GM10266 (cell line): Measurements from ENCODE around the gene DSTYK.
"Not testable (repeated sequence)": the region's sequence is repeated elsewhere in the genome, so short reads cannot be mapped to it uniquely, and the experiment has no call there.

Experiments used
- DNase-seq: peaks from one replicate; pipeline ENCODE4 v3.0.0; 2012; ENCODE audit errors: extremely low spot score
- TF ChIP-seq, protein P1 (sequence below): IDR thresholded peaks from 2 replicates; pipeline ENCODE4 v1.5.1; 2012; ENCODE audit warnings: mild to moderate bottlenecking, low read depth; ENCODE audit not compliant: control insufficient read depth, insufficient read depth; ENCODE audit errors: missing control alignments

Gene DSTYK

DNA sequence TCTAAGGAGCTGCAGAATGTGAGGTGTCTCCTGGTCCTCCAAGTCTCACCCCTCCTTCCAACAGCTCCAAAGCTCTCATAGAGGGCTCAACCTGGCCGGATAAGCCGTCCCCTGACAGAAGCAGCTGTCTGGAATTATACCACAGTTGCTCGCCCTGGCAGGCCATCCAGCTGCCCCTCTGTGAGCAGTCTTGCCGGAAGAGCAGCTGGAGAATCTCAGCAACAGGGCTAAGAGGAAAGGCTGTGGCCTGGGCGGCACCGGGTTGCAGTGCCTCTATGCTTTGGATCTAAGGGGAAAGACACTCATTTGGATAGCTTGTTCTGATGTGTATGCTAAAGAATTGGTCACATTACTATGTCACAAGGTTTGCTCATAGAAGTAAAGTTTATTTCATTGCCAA is 28.6 kb upstream of the DSTYK start:
- TF ChIP-seq, protein P1, sequence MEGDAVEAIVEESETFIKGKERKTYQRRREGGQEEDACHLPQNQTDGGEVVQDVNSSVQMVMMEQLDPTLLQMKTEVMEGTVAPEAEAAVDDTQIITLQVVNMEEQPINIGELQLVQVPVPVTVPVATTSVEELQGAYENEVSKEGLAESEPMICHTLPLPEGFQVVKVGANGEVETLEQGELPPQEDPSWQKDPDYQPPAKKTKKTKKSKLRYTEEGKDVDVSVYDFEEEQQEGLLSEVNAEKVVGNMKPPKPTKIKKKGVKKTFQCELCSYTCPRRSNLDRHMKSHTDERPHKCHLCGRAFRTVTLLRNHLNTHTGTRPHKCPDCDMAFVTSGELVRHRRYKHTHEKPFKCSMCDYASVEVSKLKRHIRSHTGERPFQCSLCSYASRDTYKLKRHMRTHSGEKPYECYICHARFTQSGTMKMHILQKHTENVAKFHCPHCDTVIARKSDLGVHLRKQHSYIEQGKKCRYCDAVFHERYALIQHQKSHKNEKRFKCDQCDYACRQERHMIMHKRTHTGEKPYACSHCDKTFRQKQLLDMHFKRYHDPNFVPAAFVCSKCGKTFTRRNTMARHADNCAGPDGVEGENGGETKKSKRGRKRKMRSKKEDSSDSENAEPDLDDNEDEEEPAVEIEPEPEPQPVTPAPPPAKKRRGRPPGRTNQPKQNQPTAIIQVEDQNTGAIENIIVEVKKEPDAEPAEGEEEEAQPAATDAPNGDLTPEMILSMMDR, result no peak
- DNase-seq, result no peak

- TF ChIP-seq, protein P1, result no peak
- DNase-seq, result no peak
Observed at GRCh38 chr1:205239078-205239477, 27.6 kb upstream of the DSTYK start.

DNA sequence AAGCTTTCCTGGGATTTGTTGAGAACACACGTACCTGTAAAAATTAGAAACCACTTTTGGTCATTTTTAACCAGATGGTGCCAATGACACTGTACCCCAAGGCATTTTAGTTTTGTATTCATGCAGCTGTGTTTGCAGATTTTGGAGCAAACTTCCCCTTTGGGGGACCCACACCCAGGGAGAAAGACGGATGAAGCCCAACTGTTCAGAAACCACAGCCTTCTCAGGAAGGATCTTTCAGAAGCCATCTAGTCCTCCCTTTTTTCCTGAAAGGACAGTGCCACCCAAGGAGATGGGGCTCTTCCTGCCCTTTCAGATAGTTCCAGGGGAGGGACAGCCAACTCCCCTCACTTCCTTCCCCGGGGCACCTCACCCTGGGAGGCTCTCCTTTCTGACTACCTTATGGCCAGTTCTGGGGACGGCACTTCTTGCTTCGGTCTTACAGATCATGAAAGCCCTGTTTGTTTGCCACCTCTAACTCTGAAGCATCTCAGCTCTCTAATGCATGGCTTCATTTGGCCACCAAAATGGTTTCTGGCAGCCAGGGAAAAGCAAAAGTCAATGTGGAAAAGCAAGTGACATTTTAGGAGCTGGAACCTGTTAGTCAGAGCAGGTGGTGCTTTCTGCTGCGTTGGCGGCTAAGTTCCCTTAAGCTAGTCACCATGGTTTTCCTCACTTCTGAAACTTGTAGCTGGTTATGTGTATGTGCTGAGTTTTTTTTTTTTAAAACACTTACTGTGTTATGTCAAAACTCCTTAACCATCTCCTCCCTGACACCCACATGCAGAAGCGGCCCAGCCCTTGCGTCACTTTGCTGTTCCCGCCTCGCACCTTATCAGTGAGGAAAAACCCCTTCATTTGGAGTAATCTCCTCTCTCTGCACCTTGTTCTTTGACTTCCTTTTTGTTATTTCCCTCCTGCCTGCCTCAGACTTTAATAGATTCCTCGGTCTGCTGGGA is 26.3 kb upstream of the DSTYK start:
- DNase-seq, result peak; percentile 65
- TF ChIP-seq, protein P1, result no peak

GRCh38 chr1:205236951-205237475 is 25.5 kb upstream of the DSTYK start:
- DNase-seq, result no peak
- TF ChIP-seq, protein P1, result no peak

DNA sequence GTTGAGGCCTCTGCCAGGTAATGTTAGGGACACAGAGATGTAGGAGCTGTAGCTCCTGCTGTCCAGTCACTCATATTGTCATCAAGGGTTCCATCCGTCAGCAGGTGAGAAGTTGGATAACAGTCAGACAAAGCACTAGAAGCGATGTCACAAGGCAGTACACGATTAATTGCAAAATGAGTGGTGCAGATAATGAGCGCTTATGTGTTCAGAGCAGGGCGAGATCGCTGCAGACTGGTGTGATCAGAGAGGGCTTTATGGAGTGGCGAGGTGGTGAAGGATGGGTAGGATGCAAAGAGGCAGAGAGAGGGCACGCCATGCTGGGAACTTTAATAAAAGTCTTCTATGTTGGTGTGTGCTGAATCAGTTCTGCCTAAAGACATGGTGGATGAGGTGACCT is 25.0 kb upstream of the DSTYK start:
- DNase-seq, result no peak
- TF ChIP-seq, protein P1, result no peak

- DNase-seq, result no peak
- TF ChIP-seq, protein P1, result no peak
Observed at GRCh38 chr1:205235951-205236350, 24.4 kb upstream of the DSTYK start.

DNA sequence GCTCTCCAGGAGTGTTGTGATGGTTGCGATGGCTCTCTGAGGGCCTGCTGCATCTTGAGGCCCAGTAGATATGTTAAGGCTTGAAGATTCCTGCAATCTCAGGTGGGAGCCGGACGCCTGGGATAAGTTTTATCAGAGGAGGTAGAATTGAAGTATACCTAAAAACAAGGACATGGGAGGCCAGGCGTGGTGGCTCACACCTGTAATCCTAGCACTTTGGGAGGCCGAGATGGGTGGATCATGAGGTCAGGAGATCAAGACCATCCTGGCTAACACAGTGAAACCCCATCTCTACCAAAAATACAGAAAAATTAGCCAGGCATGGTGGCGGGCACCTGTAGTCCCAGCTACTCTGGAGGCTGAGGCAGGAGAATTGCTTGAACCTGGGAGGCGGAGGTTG is 22.5 kb upstream of the DSTYK start:
- DNase-seq, result not testable (repeated sequence)
